ENCODE measurements around the gene MAST4.
A peak's percentile ranks its signal among the peaks of the same experiment; 100 is the strongest.

The MAST4 gene

DNA sequence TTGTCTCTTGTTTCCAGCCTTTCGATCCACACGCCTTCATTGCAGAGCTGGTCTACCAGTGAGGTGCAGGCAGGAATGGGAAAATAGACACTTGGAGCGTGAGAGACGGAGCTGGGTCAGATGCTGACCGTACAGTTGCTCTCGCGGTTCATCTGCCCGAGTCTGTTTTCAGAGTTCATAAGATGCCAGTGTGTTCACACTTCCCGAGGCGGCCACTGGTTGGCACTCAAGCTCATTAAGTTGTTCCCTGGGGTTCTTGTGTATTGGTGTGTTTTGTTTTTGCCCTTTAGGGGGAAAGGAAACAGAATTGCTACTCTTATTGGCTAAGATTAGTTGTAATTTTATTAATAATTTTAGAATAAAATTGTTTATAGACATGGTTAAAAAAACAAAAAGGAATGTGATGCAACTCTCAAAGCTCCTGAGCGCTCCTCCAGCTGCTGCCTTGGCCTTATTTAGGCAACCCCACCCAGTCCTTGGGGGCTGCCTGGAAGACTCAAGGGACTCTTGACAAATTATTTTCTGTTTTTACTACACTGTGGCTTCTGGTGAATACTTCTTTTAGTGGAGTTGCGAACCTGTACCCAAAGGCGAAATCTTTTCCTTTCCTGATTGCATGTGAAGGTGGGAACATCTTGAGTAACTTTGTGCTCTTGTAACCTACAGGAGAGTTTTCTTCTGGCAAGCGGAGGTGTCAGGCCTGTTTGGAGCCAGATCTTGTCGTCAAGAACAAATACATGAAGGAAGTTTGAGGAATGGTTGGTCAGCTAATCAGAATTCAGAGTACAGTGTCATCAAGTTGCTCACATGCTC, 146.1 kb downstream of the MAST4 start:
- no peak overlapping the region for H3K23ac ChIP-seq (ENCODE audit: low read length in 2 of 2)
- no peaks in the 10 kb centered on the region for H3K79me1 ChIP-seq (replicated peaks; ENCODE audit: low read length, poor library complexity, severe bottlenecking)
- no peak overlapping the region for H2BK5ac ChIP-seq (ENCODE audit: low read depth, low read length, poor library complexity, severe bottlenecking)
- H2BK15ac ChIP-seq (ENCODE audit: low read depth, poor library complexity, severe bottlenecking): no peak overlapping the region
- H2AFZ ChIP-seq (ENCODE audit: low read depth, low read length): no peak overlapping the region
- no peak overlapping the region for H3K4ac ChIP-seq (ENCODE audit: low read depth in 1 of 2, low read length in 2 of 2)
- H2BK120ac ChIP-seq (ENCODE audit: low read depth, low read length): no peak overlapping the region
- H3K27me3 ChIP-seq (ENCODE audit: control insufficient read depth in 1 of 2, insufficient read depth in 1 of 2, low read length in 2 of 2): peaks cover 5 to 13% of the 10 kb centered on the region in 2 experiments
- H3K36me3 ChIP-seq (ENCODE audit: control insufficient read depth in 1 of 2, insufficient read depth in 2 of 2, low read depth in 1 of 2, low read length in 2 of 2): no peaks in the 10 kb centered on the region
- no peak for DNase-seq
- H4K8ac ChIP-seq (ENCODE audit: low read length): no peak overlapping the region
- no peak overlapping the region for H2AK5ac ChIP-seq (ENCODE audit: low read length, severe bottlenecking)
- H3K4me2 ChIP-seq (ENCODE audit: low read length, poor library complexity, severe bottlenecking): no peak overlapping the region
- H4K91ac ChIP-seq (ENCODE audit: low read length): no peak overlapping the region
- no peak overlapping the region for H3K14ac ChIP-seq (ENCODE audit: low read length in 2 of 2)
- H3K27ac ChIP-seq (ENCODE audit: low read length, poor library complexity, severe bottlenecking): no peak overlapping the region
- H3K4me3 ChIP-seq (ENCODE audit: insufficient read depth in 1 of 2, low read depth in 1 of 2, low read length in 2 of 2): no peak overlapping the region
- no peaks in the 10 kb centered on the region for H3K4me1 ChIP-seq (ENCODE audit: control insufficient read depth, insufficient read depth, low read depth, low read length)
- 89% methylated on average over 15 of the region's 15 CpGs for WGBS
- no peak overlapping the region for H2BK12ac ChIP-seq (ENCODE audit: low read length in 2 of 2)
- H3K9me3 ChIP-seq (ENCODE audit: control insufficient read depth, low read length): no peaks in the 10 kb centered on the region
- H3K9ac ChIP-seq (ENCODE audit: low read length): no peak overlapping the region
- no peak overlapping the region for H3K18ac ChIP-seq (ENCODE audit: low read depth in 1 of 2, low read length in 2 of 2)

- Histone ChIP-seq H3K79me1 (replicated peaks; ENCODE audit: low read length, poor library complexity, severe bottlenecking) (no peaks in the 10 kb centered on the region), H3K23ac (ENCODE audit: low read length in 2 of 2) (no peak overlapping the region), H3K4ac (ENCODE audit: low read depth in 1 of 2, low read length in 2 of 2) (no peak overlapping the region), H3K36me3 (ENCODE audit: control insufficient read depth in 1 of 2, insufficient read depth in 2 of 2, low read depth in 1 of 2, low read length in 2 of 2) (no peaks in the 10 kb centered on the region), H4K8ac (ENCODE audit: low read length) (no peak overlapping the region), H3K9me3 (ENCODE audit: control insufficient read depth, low read length) (no peaks in the 10 kb centered on the region), H3K27ac (ENCODE audit: low read length, poor library complexity, severe bottlenecking) (no peak overlapping the region), H3K18ac (ENCODE audit: low read depth in 1 of 2, low read length in 2 of 2) (no peak overlapping the region), H2BK15ac (ENCODE audit: low read depth, poor library complexity, severe bottlenecking) (no peak overlapping the region), H3K4me1 (ENCODE audit: control insufficient read depth, insufficient read depth, low read depth, low read length) (no peaks in the 10 kb centered on the region), H3K14ac (ENCODE audit: low read length in 2 of 2) (no peak overlapping the region), H2BK120ac (ENCODE audit: low read depth, low read length) (no peak overlapping the region), H3K4me2 (ENCODE audit: low read length, poor library complexity, severe bottlenecking) (no peak overlapping the region), H2AFZ (ENCODE audit: low read depth, low read length) (no peak overlapping the region), H2BK12ac (ENCODE audit: low read length in 2 of 2) (no peak overlapping the region), H3K27me3 (ENCODE audit: control insufficient read depth in 1 of 2, insufficient read depth in 1 of 2, low read length in 2 of 2) (peaks cover 0 to 7% of the 10 kb centered on the region in 2 experiments), H2AK5ac (ENCODE audit: low read length, severe bottlenecking) (no peak overlapping the region), H3K4me3 (ENCODE audit: insufficient read depth in 1 of 2, low read depth in 1 of 2, low read length in 2 of 2) (no peak overlapping the region), H4K91ac (ENCODE audit: low read length) (no peak overlapping the region), H3K9ac (ENCODE audit: low read length) (no peak overlapping the region), H2BK5ac (ENCODE audit: low read depth, low read length, poor library complexity, severe bottlenecking) (no peak overlapping the region)
- WGBS: 93% methylated on average over 5 of the region's 5 CpGs
- no peak for DNase-seq
Measured at GRCh38 chr5:66742896-66743247, 146.7 kb downstream of the MAST4 start.

DNA sequence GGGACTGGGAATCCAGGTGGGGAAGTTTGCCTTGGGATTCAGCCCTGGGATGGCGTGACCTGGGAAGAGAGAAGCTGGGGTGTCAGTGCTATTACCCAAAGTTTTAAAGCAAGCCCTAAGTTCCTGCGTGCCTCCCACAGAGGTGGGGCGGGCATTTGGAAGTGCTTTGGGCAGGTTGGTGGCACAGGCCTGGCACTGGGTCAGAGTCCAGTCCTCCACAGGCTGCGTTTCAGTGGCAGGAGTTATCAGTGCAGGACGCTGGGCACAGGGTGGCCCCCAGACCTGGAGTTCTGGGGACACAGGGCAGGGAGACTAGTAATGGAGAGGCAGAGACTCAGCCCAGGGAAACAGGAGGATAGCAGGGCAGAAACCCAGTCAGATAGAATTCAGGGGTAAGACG, 147.2 kb downstream of the MAST4 start:
- Histone ChIP-seq H3K4me3 (ENCODE audit: insufficient read depth in 1 of 2, low read depth in 1 of 2, low read length in 2 of 2) (no peak overlapping the region), H3K4me2 (ENCODE audit: low read length, poor library complexity, severe bottlenecking) (no peak overlapping the region), H3K9ac (ENCODE audit: low read length) (no peak overlapping the region), H3K9me3 (ENCODE audit: control insufficient read depth, low read length) (no peaks in the 10 kb centered on the region), H2BK15ac (ENCODE audit: low read depth, poor library complexity, severe bottlenecking) (no peak overlapping the region), H3K27me3 (ENCODE audit: control insufficient read depth in 1 of 2, insufficient read depth in 1 of 2, low read length in 2 of 2) (peaks cover 0 to 2% of the 10 kb centered on the region in 2 experiments), H3K14ac (ENCODE audit: low read length in 2 of 2) (no peak overlapping the region), H2AK5ac (ENCODE audit: low read length, severe bottlenecking) (no peak overlapping the region), H2BK120ac (ENCODE audit: low read depth, low read length) (no peak overlapping the region), H3K4ac (ENCODE audit: low read depth in 1 of 2, low read length in 2 of 2) (no peak overlapping the region), H3K36me3 (ENCODE audit: control insufficient read depth in 1 of 2, insufficient read depth in 2 of 2, low read depth in 1 of 2, low read length in 2 of 2) (no peaks in the 10 kb centered on the region), H2BK12ac (ENCODE audit: low read length in 2 of 2) (no peak overlapping the region), H3K27ac (ENCODE audit: low read length, poor library complexity, severe bottlenecking) (no peak overlapping the region), H3K4me1 (ENCODE audit: control insufficient read depth, insufficient read depth, low read depth, low read length) (no peaks in the 10 kb centered on the region), H3K23ac (ENCODE audit: low read length in 2 of 2) (no peak overlapping the region), H2AFZ (ENCODE audit: low read depth, low read length) (no peak overlapping the region), H4K8ac (ENCODE audit: low read length) (no peak overlapping the region), H3K18ac (ENCODE audit: low read depth in 1 of 2, low read length in 2 of 2) (no peak overlapping the region), H3K79me1 (replicated peaks; ENCODE audit: low read length, poor library complexity, severe bottlenecking) (no peaks in the 10 kb centered on the region), H2BK5ac (ENCODE audit: low read depth, low read length, poor library complexity, severe bottlenecking) (no peak overlapping the region), H4K91ac (ENCODE audit: low read length) (no peak overlapping the region)
- no peak for DNase-seq
- WGBS: 93% methylated on average over 5 of the region's 6 CpGs

GRCh38 chr5:66744040-66744439, 147.8 kb downstream of the MAST4 start:
- H3K4me3 ChIP-seq (ENCODE audit: insufficient read depth in 1 of 2, low read depth in 1 of 2, low read length in 2 of 2): no peak overlapping the region
- H3K27me3 ChIP-seq (ENCODE audit: control insufficient read depth in 1 of 2, insufficient read depth in 1 of 2, low read length in 2 of 2): no peaks in the 10 kb centered on the region
- no peak overlapping the region for H4K8ac ChIP-seq (ENCODE audit: low read length)
- H3K14ac ChIP-seq (ENCODE audit: low read length in 2 of 2): no peak overlapping the region
- H2AFZ ChIP-seq (ENCODE audit: low read depth, low read length): no peak overlapping the region
- DNase-seq: peak; percentile 52
- H2BK5ac ChIP-seq (ENCODE audit: low read depth, low read length, poor library complexity, severe bottlenecking): no peak overlapping the region
- no peaks in the 10 kb centered on the region for H3K9me3 ChIP-seq (ENCODE audit: control insufficient read depth, low read length)
- H3K4ac ChIP-seq (ENCODE audit: low read depth in 1 of 2, low read length in 2 of 2): no peak overlapping the region
- no peaks in the 10 kb centered on the region for H3K79me1 ChIP-seq (replicated peaks; ENCODE audit: low read length, poor library complexity, severe bottlenecking)
- H3K27ac ChIP-seq (ENCODE audit: low read length, poor library complexity, severe bottlenecking): no peak overlapping the region
- H2BK120ac ChIP-seq (ENCODE audit: low read depth, low read length): no peak overlapping the region
- H2AK5ac ChIP-seq (ENCODE audit: low read length, severe bottlenecking): no peak overlapping the region
- H2BK15ac ChIP-seq (ENCODE audit: low read depth, poor library complexity, severe bottlenecking): no peak overlapping the region
- H3K36me3 ChIP-seq (ENCODE audit: control insufficient read depth in 1 of 2, insufficient read depth in 2 of 2, low read depth in 1 of 2, low read length in 2 of 2): no peaks in the 10 kb centered on the region
- H3K23ac ChIP-seq (ENCODE audit: low read length in 2 of 2): no peak overlapping the region
- no peak overlapping the region for H3K4me2 ChIP-seq (ENCODE audit: low read length, poor library complexity, severe bottlenecking)
- no peak overlapping the region for H3K9ac ChIP-seq (ENCODE audit: low read length)
- H3K18ac ChIP-seq (ENCODE audit: low read depth in 1 of 2, low read length in 2 of 2): no peak overlapping the region
- 28% methylated on average over 3 of the region's 4 CpGs for WGBS
- no peak overlapping the region for H4K91ac ChIP-seq (ENCODE audit: low read length)
- no peak overlapping the region for H2BK12ac ChIP-seq (ENCODE audit: low read length in 2 of 2)
- H3K4me1 ChIP-seq (ENCODE audit: control insufficient read depth, insufficient read depth, low read depth, low read length): no peaks in the 10 kb centered on the region
